CD4-positive, alpha-beta T cell treated with Interleukin-12 subunit alpha and Interleukin-12 subunit beta, for 1 hour (primary cell): ENCODE measurements around the gene TTI1.

Source experiments
- DNase-seq: peaks from one replicate; pipeline ENCODE4 v3.0.0-alpha.2; 2020

The TTI1 gene

DNA sequence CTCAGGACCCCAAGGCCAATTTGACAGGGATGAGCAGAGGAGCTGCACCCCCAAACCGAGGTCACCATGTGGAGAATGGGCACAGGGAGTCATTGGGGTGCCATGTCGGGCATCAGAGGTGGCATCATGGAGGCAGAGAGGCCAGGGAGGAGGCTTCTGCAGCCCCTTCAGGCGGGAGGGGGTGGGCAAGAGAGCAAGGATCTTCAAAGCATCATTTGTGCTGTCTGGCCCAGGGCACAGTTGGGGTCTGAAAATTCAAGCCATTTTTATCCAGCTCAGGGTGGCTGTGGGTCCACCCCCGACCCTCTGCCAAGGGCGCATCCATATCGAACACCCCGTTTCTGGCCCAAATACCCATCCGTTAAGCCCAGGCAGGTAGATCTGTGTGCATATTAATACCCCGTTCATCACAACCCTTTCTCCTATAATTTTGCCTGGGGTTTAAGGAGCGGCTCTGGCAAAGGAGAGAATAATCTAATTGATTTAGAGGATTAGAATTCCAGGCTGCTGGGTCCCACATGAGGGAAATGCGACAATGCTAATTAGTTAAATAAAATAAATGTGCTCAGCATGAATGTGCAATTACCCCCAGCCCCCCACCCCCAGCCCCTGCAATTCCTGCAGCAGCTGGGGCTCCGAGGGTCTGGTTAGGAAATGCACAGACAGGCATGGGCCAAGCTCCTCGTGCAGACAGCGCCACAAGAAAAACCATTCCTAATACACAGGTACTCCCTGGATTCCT lies 98.5 kb downstream of the TTI1 start:
- no peak for DNase-seq

GRCh38 chr20:37933786-37934633 lies 99.2 kb downstream of the TTI1 start:
- no peak for DNase-seq
